ENCODE results near the gene EMCN. TPM values are rescaled to one million over a fixed set of nuclear protein-coding genes. Genes with fewer than 3 reads are reported as not detected.

Gene EMCN
- total and polyA plus RNA-seq, 10 of the 15 experiments (the other 5 are each of a cell fraction or from before 2014, with no cell fraction given): not detected

GRCh38 chr4:100347241-100347640 is 170.6 kb downstream of the EMCN start:
- 0% methylated on average over 1 of the region's 1 CpG for WGBS (ENCODE audit: insufficient coverage, insufficient replicate concordance, low lambda C conversion rate, missing lambda C conversion rate)
- Histone ChIP-seq H3K36me3 (ENCODE audit: control insufficient read depth in 2 of 2, insufficient read depth in 2 of 2, low read length in 1 of 2) (no peaks in the 10 kb centered on the region), H4K20me1 (ENCODE audit: control insufficient read depth, insufficient read depth) (no peaks in the 10 kb centered on the region), H3K9me3 (replicated peaks; ENCODE audit: control insufficient read depth, insufficient read depth, low read length) (no peaks in the 10 kb centered on the region), H3K4me2 (ENCODE audit: control insufficient read depth, insufficient read depth) (no peak overlapping the region), H2AFZ (ENCODE audit: control insufficient read depth, low read depth, low read length) (no peak overlapping the region), H3K27ac (ENCODE audit: control insufficient read depth, insufficient read depth) (no peak overlapping the region), H3K4me1 (ENCODE audit: control insufficient read depth, insufficient read depth, low read length) (no peaks in the 10 kb centered on the region), H3K27me3 (replicated peaks in 1 of 2; ENCODE audit: control insufficient read depth in 2 of 2, insufficient read depth in 2 of 2, low read length in 1 of 2) (no peaks in the 10 kb centered on the region), H3K9ac (ENCODE audit: control insufficient read depth, insufficient read depth, low read length) (no peak overlapping the region), H3K79me2 (ENCODE audit: control insufficient read depth, insufficient read depth, low read length) (no peaks in the 10 kb centered on the region), H3K4me3 (no peak overlapping the region)
- SMC1A ChIA-PET (ENCODE audit: uncharacterized antibody, unreplicated experiment): no interaction called here
- no peak for FAIRE-seq
- in situ Hi-C loops (cut with MboI) (no loop called here), intact Hi-C loops (cut with micrococcal nuclease; ENCODE audit: unreplicated experiment) (no loop called here)
- DNase-seq (ENCODE audit: low read depth, low spot score): no peak
- no peak for ATAC-seq
- TF ChIP-seq, protein P1, sequence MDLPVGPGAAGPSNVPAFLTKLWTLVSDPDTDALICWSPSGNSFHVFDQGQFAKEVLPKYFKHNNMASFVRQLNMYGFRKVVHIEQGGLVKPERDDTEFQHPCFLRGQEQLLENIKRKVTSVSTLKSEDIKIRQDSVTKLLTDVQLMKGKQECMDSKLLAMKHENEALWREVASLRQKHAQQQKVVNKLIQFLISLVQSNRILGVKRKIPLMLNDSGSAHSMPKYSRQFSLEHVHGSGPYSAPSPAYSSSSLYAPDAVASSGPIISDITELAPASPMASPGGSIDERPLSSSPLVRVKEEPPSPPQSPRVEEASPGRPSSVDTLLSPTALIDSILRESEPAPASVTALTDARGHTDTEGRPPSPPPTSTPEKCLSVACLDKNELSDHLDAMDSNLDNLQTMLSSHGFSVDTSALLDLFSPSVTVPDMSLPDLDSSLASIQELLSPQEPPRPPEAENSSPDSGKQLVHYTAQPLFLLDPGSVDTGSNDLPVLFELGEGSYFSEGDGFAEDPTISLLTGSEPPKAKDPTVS (IDR thresholded peaks at IDR 0.05; ENCODE audit: low read depth, low read length): no peak
- no peak for TF ChIP-seq NFYA (IDR thresholded peaks at IDR 0.05; ENCODE audit: borderline replicate concordance, low read depth, low read length)
- no peak for TF ChIP-seq SMAD5 (IDR thresholded peaks at IDR 0.05; ENCODE audit: low read depth)
- no peak for TF ChIP-seq ZSCAN29 (IDR thresholded peaks at IDR 0.05)
- no peak for TF ChIP-seq IRF5 (IDR thresholded peaks at IDR 0.05; ENCODE audit: borderline replicate concordance)
- TF ChIP-seq, protein P2, sequence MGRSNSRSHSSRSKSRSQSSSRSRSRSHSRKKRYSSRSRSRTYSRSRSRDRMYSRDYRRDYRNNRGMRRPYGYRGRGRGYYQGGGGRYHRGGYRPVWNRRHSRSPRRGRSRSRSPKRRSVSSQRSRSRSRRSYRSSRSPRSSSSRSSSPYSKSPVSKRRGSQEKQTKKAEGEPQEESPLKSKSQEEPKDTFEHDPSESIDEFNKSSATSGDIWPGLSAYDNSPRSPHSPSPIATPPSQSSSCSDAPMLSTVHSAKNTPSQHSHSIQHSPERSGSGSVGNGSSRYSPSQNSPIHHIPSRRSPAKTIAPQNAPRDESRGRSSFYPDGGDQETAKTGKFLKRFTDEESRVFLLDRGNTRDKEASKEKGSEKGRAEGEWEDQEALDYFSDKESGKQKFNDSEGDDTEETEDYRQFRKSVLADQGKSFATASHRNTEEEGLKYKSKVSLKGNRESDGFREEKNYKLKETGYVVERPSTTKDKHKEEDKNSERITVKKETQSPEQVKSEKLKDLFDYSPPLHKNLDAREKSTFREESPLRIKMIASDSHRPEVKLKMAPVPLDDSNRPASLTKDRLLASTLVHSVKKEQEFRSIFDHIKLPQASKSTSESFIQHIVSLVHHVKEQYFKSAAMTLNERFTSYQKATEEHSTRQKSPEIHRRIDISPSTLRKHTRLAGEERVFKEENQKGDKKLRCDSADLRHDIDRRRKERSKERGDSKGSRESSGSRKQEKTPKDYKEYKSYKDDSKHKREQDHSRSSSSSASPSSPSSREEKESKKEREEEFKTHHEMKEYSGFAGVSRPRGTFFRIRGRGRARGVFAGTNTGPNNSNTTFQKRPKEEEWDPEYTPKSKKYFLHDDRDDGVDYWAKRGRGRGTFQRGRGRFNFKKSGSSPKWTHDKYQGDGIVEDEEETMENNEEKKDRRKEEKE (IDR thresholded peaks at IDR 0.05): no peak
- no peak for TF ChIP-seq HCFC1 (IDR thresholded peaks at IDR 0.05; ENCODE audit: low read length)
- TF ChIP-seq, protein P3, sequence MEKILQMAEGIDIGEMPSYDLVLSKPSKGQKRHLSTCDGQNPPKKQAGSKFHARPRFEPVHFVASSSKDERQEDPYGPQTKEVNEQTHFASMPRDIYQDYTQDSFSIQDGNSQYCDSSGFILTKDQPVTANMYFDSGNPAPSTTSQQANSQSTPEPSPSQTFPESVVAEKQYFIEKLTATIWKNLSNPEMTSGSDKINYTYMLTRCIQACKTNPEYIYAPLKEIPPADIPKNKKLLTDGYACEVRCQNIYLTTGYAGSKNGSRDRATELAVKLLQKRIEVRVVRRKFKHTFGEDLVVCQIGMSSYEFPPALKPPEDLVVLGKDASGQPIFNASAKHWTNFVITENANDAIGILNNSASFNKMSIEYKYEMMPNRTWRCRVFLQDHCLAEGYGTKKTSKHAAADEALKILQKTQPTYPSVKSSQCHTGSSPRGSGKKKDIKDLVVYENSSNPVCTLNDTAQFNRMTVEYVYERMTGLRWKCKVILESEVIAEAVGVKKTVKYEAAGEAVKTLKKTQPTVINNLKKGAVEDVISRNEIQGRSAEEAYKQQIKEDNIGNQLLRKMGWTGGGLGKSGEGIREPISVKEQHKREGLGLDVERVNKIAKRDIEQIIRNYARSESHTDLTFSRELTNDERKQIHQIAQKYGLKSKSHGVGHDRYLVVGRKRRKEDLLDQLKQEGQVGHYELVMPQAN (conservative IDR thresholded peaks at IDR 0.05): no peak
- no peak for TF ChIP-seq TARDBP (IDR thresholded peaks at IDR 0.05; ENCODE audit: borderline replicate concordance)
- no peak for TF ChIP-seq MYB (IDR thresholded peaks at IDR 0.05; ENCODE audit: borderline replicate concordance, low read depth, low read length)
- TF ChIP-seq BHLHE40 (IDR thresholded peaks at IDR 0.05; ENCODE audit: borderline replicate concordance in 1 of 2, low read depth in 2 of 2, low read length in 1 of 2): no peak
- no TSS peak for BruUV-seq (replicated peaks)
- CTCF ChIA-PET: interaction anchor here (0.6 kb wide), 1 partner anchor 33 kb away, joined by 3 read pairs; no protein-coding TSS in a partner anchor
- RAD21 ChIA-PET (ENCODE audit: unreplicated experiment): no interaction called here
- POLR2A ChIA-PET: interaction anchor here (0.6 kb wide), 1 partner anchor 1004 kb away, joined by 3 read pairs; no protein-coding TSS in a partner anchor
